K562 (cell line): ENCODE results near the gene NRAP.

Experiments
- CEBPB ChIP-seq: fragments of 450-650 bp; IDR thresholded peaks from 2 replicates; pipeline ENCODE4 v1.6.1; 2016; ENCODE audit warnings: missing genetic modification characterization, missing compliant biosample characterization
- NONO ChIP-seq, 2 experiments: fragments of 200-400 bp in 1 of 2; fragments of 450-650 bp in 1 of 2; formaldehyde crosslinking in 1 of 2; IDR thresholded peaks; 2 replicates each; pipeline ENCODE4 v1.6.1; 2017; ENCODE audit warnings: low read depth in 2 of 2, mild to moderate bottlenecking in 2 of 2, moderate library complexity in 2 of 2, low read length in 1 of 2
- U2AF2 ChIP-seq: fragments of 200-400 bp; formaldehyde crosslinking; optimal IDR thresholded peaks from 2 replicates; pipeline ENCODE3; 2017; ENCODE audit warnings: low read depth, mild to moderate bottlenecking, low read length

- TF ChIP-seq NONO (IDR thresholded peaks at IDR 0.05; ENCODE audit: low read depth in 2 of 2, low read length in 1 of 2), result no peak
- no peak for TF ChIP-seq CEBPB (tag)
- no peak for TF ChIP-seq U2AF2
These were observed 47.3 kb upstream of the NRAP start for GRCh38 chr10:113711142-113711541.
